HG02852 (cell line): Measurements from ENCODE around the gene LAIR1.
"Not testable (repeated sequence)": the region's sequence is repeated elsewhere in the genome, so short reads cannot be mapped to it uniquely, and the experiment has no call there.

Experiments used
- ATAC-seq: cut with Tn5 transposase; IDR thresholded peaks from one replicate; pipeline ENCODE4 v1.9.1; 2021; ENCODE audit warnings: mild to moderate bottlenecking, moderate library complexity; ENCODE audit not compliant: unreplicated experiment

Gene LAIR1

DNA sequence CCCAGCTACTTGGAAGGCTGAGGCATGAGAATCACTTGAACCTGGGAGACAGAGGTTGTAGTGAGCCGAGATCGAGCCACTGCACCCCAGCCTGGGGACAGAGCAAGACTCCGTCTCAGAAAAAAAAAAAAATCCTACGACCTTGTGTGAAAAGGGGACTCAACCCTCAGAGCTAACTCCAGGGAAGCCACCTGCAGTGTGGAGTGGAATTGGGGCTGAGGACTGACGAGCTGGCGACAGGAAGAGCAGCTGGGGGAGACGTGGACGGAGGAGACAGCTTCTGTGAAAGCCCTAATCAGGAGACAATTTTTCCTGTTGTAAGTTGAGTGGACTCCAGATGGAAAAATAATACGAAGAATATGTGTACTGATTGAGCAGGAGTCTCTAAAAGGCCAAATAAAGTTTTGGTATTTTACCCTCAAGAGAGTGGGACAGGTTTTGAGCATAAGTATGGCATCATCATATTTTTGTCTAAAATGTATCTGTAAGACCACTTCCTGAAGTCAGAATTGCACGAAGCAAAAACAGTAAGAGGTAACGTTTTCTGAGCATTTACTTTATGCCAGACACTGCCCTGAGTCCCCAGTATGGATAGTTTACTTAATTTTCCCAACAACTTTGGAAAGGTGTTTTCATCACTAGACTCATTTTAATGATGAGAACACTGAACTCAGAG is 12.0 kb upstream of the LAIR1 start:
- no peak for ATAC-seq

DNA sequence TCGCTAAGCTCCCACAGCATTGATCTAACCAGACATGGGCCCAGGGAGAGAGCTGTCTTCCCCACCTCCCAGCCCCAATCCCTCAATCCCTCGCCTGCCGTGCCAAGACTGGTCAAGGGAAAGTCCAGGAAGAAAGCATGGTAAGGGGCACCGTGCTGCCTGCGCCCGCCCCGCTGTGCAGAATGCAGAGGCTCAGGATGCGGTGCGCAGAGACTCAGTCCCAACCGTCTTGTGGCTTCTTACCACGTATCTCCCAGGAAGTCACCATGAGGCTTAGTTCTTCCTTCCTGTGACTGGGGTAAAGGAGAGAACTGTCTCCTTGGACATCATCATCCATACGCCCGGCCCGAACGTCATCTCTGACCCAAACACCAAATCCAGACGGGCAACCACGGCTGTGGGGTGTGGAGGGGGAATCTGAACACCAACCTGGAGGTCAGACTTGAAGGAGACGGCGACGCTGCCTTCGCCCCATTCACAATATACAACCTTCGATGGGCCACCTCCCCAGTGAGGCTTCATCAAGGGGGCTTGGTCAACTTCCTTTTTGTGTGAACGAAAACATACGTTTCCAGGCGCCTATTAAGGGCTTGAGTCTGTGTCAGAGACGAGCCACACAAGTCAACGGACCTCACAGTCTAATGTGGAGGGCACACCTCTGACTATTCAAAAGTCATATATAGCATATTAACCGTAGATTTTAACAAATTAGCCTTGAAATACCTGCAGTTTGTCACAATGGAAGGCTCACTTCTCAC is 10.6 kb upstream of the LAIR1 start:
- not testable (repeated sequence) for ATAC-seq

DNA sequence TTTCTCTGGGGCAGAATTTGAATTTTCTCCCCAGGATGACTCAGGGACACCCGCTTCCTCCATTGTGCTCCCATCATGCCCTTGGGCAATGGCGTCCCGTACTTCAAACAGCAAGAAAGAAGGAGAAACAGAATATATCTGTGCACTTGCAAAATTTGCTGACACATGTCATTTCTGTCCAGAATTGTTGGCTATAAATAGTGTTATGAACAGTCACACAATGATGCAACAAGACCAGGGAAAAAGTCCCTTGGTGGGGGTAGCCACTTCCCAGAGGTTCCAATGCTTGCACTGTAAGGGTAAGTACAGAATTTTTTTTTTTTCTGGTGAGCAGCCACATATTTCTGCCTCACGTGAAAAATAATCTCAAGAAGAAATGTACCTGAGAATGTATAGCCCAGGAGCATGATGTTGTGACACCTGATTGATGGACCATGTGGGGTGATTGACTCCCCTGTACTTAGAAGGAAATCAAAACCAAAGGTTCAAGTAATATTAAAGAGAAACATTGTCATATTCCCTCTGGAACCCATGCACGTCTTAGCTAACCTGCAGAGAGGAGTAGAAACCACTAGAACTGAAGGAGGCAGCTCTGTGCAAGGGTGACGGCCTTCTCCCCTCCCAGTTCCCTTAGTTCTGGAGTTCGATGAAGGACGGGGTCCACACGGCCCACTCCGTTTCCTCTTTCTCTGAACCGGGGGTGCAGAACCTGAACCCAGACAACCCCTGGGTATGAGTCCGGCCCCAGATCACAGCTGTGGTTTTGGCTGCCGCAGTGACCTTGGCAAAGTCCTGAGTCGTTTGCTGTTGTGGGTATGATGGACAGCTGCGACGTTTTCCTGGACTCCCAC is 9.3 kb upstream of the LAIR1 start:
- ATAC-seq = no peak

DNA sequence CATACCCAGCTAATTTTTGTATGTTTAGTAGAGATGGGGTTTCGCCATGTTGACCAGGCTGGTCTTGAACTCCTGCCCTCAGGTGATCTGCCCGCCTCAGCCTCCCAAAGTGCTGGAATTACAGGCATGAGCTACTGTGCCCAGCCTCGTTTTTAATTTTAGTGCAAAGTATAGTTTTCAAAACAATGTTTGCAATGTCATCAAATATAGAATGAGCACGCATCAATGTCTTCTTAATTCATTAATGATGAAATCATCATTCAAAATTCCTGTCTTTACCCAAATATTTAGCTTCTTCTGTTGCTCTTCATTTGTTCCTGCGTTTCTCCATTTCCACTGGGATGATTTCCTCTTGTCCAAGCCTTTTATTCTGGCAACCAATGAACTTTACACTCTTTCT is 6.7 kb upstream of the LAIR1 start:
- not testable (repeated sequence) for ATAC-seq

DNA sequence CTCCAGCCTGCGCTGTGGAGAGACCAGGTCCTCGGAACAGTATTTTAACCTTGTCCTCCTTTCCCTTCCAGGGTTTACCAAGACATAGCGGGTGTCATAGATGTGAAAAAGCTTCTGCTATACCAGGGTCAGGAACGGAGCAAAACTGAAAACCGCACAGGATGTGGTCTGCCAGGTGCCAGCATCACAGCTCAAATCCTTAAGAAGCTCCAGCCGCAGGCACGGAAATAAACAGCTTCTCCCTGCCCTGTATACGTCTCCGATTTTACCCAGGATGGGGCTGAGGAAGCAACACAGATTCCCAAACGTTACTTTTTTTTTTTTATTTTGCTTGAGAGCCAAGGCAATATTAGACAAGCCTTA is 5.7 kb upstream of the LAIR1 start:
- not testable (repeated sequence) for ATAC-seq

DNA sequence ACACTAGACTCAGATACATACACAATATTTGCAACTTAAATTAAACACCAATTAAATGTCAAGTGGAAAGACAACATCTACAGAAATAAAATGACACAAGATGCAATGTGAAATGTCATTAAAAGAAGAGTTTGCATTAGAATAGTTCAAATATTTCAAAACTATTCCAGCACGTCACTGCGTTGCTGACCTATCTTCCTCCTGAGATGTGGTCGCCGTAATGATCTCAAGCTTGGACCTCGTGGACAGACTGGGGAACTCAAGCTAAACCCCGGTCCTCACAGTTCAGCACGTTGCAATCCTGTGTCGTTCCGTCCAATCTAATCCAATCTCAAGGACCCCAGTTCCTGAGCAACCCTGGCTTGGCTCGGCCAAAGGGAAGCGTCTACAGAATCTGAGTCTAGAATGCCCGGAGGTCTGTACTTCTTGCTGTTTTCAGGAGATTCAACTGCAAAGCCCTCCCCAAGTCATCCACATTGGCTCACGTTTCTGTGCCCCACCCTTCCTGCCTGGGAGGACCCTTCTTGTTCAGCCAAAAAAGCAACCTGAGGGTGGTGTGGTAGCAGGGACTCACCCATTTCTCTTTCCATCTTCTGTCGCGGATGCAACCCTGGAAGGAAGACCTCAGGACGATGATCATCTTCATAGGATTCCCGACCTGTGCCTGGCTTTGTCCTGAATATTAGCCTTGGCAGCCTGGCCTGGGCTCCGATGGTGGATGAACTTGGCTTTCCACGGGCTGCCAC is 5.1 kb upstream of the LAIR1 start:
- not testable (repeated sequence) for ATAC-seq

DNA sequence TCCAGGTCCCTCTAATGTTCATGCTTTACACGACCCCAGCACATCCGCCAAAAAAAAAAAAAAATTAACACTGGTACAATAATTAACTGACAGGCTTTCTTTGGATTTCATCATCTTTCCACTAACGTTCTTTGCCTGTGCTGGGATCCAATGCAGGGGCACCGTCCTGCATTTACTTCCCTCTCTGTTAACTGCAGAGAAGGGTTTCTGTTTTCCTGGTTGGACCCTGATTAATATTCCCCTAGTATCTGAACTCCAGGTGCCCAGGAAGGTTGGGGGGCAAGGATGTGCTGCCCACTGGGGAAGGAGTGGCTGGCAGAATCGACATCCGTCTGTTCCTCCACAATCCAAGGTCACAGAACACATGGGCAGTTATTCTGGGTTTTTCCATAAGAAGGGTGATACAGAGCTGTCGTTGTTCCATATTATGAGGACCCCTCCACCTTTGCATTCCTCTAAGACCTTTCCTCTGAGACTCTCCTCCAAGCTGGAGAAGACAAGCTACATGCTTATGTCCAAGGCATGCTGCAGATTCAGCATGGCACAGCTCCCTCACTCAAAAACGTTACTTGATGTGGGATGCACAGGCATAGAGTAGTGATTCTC is 4.5 kb upstream of the LAIR1 start:
- no peak for ATAC-seq

DNA sequence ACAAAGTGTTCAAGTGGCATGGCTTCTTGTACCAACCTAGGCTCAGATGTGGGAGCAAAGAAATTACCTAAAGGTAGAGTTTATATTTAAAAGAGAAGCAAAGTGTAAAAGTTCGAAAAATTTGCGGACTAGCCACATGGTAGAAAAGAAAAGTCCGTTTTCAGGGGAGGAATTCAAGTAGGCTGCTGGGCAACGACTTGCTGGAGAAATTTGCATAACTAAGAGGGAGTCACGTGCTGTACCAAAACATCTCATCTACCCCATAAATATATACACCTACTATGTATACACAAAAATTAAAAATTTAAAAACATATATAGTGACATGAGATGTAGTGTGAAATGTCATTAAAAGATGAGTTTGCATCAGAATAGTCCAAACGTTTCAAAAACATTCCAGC is 2.1 kb upstream of the LAIR1 start:
- ATAC-seq = no peak

DNA sequence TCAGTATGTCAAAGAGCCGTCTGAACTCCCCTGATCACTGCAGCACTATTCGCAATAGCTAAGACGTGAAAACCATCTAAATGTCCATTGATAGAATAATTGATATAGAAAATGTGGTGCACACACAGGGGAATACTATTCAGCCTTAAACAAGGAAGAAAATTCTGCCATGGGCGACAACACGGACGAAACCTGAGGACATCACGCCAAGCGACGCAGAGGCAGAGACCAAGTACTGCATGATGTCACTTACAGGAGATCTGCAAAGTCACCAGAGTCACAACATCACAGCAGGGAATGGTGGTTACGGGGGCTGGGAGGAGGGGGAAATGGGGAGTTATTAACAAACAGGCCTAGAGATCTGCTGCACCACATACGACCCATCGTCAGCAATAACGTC is 1.1 kb upstream of the LAIR1 start:
- not testable (repeated sequence) for ATAC-seq

DNA sequence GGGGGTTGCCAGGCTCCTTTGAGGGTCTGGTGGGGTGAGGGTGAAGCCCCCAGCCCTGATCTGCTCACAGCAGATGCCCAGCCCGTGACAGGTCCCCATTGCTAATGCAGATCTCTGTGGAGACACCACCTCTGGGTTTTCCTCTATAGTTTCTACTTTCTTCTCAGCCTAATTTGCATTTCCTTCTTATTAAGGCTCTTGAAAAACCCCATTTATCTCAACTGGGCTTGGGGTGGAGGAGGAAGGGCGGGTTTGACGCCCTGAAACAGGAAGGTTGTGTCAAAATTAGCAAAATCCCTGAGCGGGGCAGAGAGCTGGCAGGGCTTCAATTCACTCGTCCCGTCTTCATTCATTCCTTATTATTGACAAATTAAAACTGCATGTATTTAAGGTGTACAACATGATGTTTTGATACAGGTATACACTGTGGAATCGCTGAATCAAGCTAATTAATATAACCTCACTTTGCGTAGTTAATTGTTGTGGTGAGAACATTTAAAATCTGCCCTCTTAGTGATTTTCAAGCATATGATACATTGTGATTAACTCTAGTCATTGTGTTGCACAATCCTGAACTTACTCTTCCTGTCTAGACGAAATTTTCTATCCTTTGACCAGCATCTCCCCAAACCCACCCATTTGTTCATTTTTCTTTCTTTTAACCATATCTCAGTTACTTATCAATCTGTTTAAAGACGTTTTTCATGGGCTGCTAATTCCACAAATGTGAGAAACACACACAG is 2.9 kb downstream of the LAIR1 start:
- not testable (repeated sequence) for ATAC-seq

DNA sequence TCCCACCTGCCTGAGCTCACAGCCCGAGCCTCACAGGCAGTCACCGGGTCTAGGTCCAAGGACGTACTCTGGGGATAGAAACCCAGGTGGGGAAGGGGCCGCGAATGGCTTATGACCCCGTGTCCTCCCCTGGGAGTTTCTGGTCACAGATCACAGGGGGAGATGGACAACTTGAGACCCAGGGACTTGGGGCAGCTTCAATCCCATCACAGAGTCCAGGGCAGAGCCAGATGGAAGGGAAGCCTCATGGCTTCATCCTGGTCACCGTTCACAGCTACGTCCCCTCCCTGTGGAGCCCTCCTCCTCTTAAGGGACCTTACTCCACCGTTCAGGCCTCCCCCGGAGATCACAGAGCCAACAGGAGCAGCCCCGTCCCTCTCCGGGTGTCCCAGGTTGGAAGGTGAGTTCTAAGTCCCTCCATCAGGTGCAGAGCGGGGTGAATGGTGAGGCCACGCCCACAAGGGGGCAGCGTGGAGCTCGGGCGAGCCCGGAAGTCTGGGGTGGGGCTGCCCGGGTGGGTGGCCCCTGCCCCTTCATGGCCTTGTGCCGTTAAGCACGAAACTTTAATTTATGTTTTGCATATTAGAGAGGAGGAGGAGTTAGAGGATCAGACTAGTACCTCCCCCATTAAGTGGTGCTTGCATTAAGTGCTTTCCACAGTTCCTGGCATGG is 5.4 kb downstream of the LAIR1 start:
- ATAC-seq = not testable (repeated sequence)

DNA sequence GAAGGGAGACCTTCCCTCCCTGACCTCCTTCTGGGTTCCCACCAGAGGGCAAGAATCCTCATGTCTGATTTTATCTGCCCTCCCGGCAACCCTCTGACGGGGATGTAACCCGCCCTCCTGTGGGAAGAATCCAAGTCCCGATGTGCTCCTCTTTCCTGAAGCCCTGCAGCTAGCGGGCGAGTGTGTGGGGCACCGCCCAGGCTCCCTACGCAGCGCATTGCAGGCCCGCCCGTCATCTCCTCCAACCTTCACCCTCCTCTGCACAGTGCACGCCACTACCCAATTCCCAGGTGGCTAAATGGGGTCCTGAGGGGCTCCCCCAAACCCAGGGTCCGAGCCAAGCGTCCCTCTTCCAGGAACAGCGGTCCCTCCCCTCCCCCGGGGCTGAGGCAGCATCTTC is 7.3 kb downstream of the LAIR1 start:
- no peak for ATAC-seq

DNA sequence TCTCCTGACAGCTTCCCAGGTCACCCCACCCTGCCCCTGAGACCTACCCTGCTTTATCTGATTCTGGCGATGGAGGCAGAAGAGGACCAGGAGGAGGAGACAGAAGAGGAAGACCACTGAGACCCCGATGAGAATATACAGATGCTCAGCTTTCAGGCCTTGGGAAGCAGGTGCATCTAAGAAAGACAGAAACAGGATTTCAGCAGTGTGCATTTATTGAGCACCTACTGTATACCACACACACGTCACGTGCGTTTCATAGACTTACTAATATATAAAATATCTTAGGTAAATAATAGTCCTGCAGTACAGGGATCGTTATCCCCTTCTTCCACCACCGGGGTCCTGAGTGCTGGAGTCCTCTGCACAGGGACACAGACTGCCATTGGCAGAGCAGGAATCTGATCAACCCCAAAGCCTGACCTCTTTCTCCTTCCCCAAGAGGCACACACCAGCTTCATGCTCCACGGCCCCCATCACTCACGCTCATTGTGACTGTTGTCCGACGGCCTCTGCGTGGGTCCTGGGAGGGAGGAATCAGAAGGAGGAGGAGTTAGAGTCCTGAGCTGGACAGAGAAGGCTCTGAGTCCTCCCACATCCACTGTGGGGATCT is 8.2 kb downstream of the LAIR1 start:
- ATAC-seq = no peak

DNA sequence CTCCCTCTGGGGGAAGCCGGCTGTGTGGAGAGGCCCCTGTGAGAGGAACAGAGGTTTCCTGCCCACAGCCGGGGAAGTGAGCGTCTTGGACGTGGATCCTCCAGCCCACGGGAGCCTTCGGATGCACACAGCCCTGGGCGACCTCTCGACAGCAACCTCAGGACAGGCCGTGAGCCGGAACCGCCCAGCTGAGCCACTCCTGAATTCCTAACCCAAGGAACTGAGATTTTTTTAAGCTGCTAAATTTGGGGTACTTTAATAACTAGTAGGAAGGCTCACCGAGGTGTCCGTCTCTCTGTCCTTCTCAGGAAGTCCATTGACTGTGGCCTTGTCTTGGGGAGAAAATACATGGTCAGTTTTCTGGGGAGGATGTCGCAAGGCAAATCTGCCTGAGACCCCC is 9.1 kb downstream of the LAIR1 start:
- ATAC-seq = no peak

DNA sequence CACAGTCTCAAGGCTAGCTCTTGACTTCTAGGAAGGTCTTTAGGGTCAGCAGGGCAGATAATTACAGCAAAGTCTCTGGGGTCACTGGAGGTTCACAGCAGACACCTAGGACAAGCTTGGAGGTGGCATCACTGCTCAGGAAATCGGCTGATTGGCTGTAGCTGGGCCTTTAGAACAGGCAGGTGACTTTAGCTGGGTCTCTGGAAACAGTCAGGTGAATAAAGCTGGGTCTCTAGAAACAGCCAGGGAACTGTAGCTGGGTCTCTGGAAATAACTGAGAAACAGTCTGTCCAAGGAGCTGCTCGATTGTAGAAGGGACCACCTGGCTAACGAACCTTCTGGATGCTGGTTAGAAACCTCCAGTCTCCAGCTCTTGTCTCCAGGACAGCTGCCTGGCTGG is 10.0 kb downstream of the LAIR1 start:
- ATAC-seq = no peak

DNA sequence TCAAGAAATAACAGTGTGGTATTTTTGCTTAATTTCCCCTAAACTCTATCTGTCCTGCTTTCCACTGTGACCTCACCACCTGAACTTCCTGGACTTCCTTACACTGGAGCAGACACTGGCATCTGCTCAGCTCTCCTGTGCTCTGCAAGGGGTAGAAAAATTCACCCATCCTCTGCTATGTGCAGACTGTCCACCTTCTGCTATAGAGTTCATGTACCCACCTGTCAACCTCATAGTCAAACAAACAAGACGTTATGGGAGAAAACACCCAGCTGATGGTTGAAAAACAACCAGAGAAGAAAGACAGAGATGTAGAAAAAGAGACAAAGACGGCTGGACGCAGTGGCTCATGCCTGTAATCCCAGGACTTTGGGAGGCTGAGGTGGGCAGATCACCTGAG is 12.2 kb downstream of the LAIR1 start:
- no peak for ATAC-seq

DNA sequence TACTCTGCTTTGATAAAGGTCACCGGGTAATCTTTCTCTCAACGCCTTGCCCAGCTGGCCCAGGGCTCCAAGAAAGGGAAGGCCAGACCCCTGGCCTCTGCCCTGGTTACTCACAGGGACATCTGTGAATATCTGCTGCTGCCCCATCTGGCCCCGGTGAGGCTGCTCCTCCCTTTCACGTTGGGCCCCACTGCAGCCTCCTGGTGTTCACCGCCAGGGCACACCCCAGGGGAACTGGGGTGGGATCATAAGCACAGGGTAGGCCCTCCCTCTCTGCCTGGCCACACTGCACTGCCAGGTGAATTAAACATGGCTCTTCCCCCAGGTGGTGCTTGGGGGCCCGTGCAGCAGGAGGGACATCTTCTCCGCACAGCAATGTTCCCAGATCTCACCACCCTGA is 12.7 kb downstream of the LAIR1 start:
- no peak for ATAC-seq

DNA sequence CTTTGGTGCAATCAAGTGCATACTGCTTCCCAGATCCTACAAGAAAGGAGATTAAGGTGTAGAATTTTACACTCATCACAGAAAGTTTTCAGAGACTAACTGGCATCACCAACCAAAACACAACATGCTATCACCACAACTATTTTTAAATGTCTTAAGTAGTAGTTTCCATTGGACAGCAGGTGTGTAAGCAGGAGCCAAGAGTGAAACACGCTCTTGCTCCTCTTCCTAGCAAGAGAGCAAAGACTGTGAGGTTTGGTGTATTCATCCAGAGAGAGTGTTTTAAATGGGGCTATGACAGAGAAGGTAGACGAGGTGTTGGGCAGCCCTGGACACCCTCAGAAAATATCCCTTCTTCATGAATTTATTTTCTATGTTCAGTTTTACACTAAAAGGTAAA is 13.3 kb downstream of the LAIR1 start:
- ATAC-seq = no peak

DNA sequence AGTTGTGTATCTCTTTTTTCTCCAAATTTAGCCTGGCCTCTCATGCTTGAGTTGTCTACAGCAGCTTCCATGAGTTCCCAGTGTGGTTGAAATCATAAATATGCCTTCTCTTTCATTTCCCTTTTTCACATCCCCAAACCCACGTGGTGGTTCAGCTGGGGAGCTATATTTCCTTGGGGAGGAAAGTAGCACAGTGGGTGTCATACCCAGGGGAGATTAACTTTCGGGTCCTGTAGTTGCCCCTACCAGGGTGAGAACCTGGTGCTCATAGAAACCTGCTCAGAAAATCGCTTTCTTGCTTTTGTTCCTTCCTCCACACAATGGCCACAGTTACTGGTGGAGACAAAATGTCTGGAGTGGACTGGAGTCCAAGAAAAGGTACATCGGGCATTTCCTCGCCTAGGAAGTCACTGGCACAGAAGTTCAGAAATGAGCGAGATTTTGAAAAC is 18.8 kb downstream of the LAIR1 start:
- no peak for ATAC-seq
